Pancreas (tissue), 10 donors: ENCODE measurements around the gene CD200. TPM values are rescaled to one million over a fixed set of nuclear protein-coding genes. Genes with fewer than 3 reads are reported as not detected.
"Not testable (repeated sequence)": the region's sequence is repeated elsewhere in the genome, so short reads cannot be mapped to it uniquely, and the experiment has no call there.

Experiments used
- ATAC-seq, 4 donors: fragments of 200-7000 bp; cut with Tn5 transposase; one replicate each; pipeline versions ENCODE4 v1.8.0 to v1.9.1; 2020; ENCODE audit warnings: mild to moderate bottlenecking in 4 of 4, moderate library complexity in 4 of 4
- DNase-seq, 6 donors: peaks; one replicate each; pipeline ENCODE4 v3.0.0-alpha.2; 2020
- FAIRE-seq: peaks from 2 replicates; lab custom pipeline; 2012; peaks lifted over from hg19 to GRCh38; lab: Jason Lieb, UNC
- H3K27ac ChIP-seq, 4 donors: fragments of 200-600 bp; sonication (generic); 1 replicate in 3 of 4; 2 replicates in 1 of 4; pipeline versions ENCODE4 v1.5.0 to v1.8.0; 2020
- H3K27me3 ChIP-seq, 4 donors: fragments of 200-600 bp; one replicate each; pipeline ENCODE4 v1.8.0; 2021
- H3K36me3 ChIP-seq, 3 donors: fragments of 200-600 bp; sonication (generic) in 1 of 3; one replicate each; pipeline versions ENCODE4 v1.5.0 to v1.8.0; 2020 to 2021
- H3K4me1 ChIP-seq, 3 donors: fragments of 200-600 bp; one replicate each; pipeline ENCODE4 v1.8.0; 2021
- H3K4me3 ChIP-seq, 4 donors: fragments of 200-600 bp; sonication (generic) in 2 of 4; one replicate each; pipeline versions ENCODE4 v1.5.0 to v1.8.0; 2020 to 2021
- H3K9me3 ChIP-seq, 4 donors: fragments of 200-600 bp; one replicate each; pipeline ENCODE4 v1.8.0; 2021
- WGBS, 2 donors: extraction: QIAGEN DNeasy Blood & Tissue Kit; methylation state at CpG; one replicate each; pipeline ENCODE4 v1.1.7; 2013; 5-methylcytosine and 5-hydroxymethylcytosine counted together
- intact Hi-C, 3 donors: fragments of 100-400 bp; cut with DNase I; formaldehyde crosslinking; loops; one replicate each; pipeline versions ENCODE4 v1.11.1 to v1.14.2; 2022
- polyA plus RNA-seq, 2 donors: library from polyadenylated mRNA; stranded (reverse); fragments of 200-250 nt; gene quantifications; one replicate each; pipeline ENCODE4 v1.2.3, GENCODE V29; 2013
- total RNA-seq, 6 donors: library from RNA; stranded (reverse); fragmentation: NEBNext Ultra II Directional in 4 of 6; extraction: Animal tissue kit (Norgen Biotek cat#: 25700) in 4 of 6; gene quantifications; one replicate each; pipeline versions ENCODE4 v1.2.1 to v1.2.4, GENCODE V29; 2021 to 2023
- TF ChIP-seq, protein P1 (sequence below), 4 donors: fragments of 200-600 bp; sonication (generic) in 3 of 4; IDR thresholded peaks; one replicate each; pipeline versions ENCODE4 v1.5.0 to v1.8.0; 2021; ENCODE audit warnings: antibody characterized with exemption in 4 of 4
- donor health status: healthy with polysubstance abuse.
- donor health status: DM: no; HTN: no; CAD: no; lungs with moderate emphysema.
- donor health status: DM: no; HTN: no; CAD: no.
- donor health status: control.
- donor health status: control.
- donor health status: Bipolar disorder and iron deficiency.
- donor health status: DM: yes; HTN: yes; CAD: no.
- donor health status: DM: no; HTN: no; CAD: no.
- donor health status: DM: no; HTN: no; CAD: no.
- donor health status: DM: yes; HTN: yes; CAD: no.

CD200 gene
- total and polyA plus RNA-seq, 8 donors, result 1.1 to 22.2 (median 3.0) TPM

DNA sequence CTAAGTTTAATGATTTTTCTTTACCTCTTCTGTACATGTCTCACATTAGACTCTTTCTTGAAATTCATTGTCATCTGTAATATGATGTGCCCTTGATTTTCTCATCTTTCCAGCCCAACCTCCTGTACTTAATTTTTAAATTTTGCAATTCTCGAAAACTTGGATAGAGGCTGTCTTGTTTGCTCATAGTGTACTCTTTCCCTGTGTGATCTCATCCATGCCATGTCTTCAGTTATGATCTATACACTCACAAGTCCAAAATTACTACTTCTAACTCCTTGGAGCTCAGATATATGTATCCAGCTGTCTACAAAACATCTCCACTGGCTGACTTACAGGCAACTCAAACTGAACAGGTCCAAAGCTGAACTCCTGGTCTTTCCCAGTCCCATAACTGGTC is 42.2 kb downstream of the CD200 start:
- TF ChIP-seq, protein P1, sequence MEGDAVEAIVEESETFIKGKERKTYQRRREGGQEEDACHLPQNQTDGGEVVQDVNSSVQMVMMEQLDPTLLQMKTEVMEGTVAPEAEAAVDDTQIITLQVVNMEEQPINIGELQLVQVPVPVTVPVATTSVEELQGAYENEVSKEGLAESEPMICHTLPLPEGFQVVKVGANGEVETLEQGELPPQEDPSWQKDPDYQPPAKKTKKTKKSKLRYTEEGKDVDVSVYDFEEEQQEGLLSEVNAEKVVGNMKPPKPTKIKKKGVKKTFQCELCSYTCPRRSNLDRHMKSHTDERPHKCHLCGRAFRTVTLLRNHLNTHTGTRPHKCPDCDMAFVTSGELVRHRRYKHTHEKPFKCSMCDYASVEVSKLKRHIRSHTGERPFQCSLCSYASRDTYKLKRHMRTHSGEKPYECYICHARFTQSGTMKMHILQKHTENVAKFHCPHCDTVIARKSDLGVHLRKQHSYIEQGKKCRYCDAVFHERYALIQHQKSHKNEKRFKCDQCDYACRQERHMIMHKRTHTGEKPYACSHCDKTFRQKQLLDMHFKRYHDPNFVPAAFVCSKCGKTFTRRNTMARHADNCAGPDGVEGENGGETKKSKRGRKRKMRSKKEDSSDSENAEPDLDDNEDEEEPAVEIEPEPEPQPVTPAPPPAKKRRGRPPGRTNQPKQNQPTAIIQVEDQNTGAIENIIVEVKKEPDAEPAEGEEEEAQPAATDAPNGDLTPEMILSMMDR (IDR thresholded peaks at IDR 0.05), result no peak
- intact Hi-C loops, result no loop called here
- no peaks in the 10 kb centered on the region for H3K36me3 ChIP-seq
- FAIRE-seq (no peak), ATAC-seq (no peak), DNase-seq (no peak)
- peaks cover 0 to 2% (median 0%) of the 10 kb centered on the region in 3 donors for H3K4me1 ChIP-seq
- H3K27ac ChIP-seq, result no peak overlapping the region
- no peaks in the 10 kb centered on the region for H3K9me3 ChIP-seq
- WGBS, 2 donors, result 45 to 79% methylated on average over 1 of the region's 1 CpG
- H3K4me3 ChIP-seq, result no peak overlapping the region
- no peaks in the 10 kb centered on the region for H3K27me3 ChIP-seq

DNA sequence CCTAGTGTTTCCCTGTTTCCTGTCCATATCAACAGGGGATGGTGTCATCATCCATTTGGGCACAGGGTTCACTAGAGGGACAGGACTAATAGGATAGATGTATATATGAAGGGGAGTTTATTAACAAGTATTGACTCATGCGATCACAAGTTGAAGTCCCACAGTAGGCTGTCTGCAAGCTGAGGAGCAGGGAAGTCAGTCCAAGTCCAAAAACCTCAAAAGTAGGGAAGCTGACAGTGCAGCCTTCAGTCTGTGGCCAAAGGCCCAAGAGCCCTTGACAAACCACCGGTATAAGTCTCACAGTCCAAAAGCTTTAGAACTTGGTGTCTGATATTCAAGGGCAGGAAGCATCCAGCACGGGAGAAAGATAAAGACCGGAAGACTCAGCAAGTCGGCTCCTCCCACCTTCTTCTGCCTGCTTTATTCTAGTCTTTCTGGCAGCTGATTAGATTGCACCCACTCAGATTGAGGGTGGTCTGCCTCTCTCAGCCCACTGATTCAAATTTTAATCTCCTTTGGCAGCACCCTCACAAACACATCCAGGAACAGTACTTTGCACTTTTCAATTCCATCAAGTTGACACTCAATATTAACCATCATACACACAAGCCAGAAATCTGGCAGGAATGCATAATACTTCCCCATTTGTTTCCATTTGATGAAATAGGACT is 43.4 kb downstream of the CD200 start:
- DNase-seq, result no peak
- ATAC-seq, result no peak
- Histone ChIP-seq H3K36me3 (no peaks in the 10 kb centered on the region), H3K9me3 (no peaks in the 10 kb centered on the region), H3K4me1 (peaks cover 0 to 2% (median 0%) of the 10 kb centered on the region in 3 donors), H3K27me3 (no peaks in the 10 kb centered on the region), H3K27ac (no peak overlapping the region), H3K4me3 (no peak overlapping the region)
- FAIRE-seq, result no peak
- TF ChIP-seq, protein P1 (IDR thresholded peaks at IDR 0.05), result no peak
- intact Hi-C loops, result no loop called here
- WGBS, 2 donors, result 71 to 76% methylated on average over 5 of the region's 5 CpGs

DNA sequence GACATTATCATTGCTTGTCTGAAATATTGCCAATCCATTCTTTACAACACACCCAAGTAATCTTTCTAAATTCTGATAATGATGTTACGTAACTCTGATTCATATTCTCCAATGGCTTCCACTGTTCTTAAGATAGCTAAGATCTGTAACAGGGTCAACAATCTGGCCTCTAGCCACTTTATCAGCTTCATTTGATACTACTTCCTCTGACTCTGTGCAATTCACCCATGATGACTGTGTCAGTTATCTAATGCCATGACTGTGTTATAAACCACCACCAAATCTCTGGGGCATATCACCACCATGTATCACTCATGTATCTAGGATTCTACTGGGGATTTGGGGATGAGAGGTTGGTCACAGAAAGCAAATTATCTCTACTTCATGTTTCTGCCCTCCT is 44.0 kb downstream of the CD200 start:
- no peaks in the 10 kb centered on the region for H3K36me3 ChIP-seq
- intact Hi-C loops, result no loop called here
- H3K9me3 ChIP-seq, result no peaks in the 10 kb centered on the region
- DNase-seq (no peak), ATAC-seq (peak in 3 of 4 donors; percentile 40 to 52 (median 41)), FAIRE-seq (no peak)
- H3K4me3 ChIP-seq, result no peak overlapping the region
- TF ChIP-seq, protein P1 (IDR thresholded peaks at IDR 0.05), result no peak
- no peaks in the 10 kb centered on the region for H3K27me3 ChIP-seq
- no peak overlapping the region for H3K27ac ChIP-seq
- peaks cover 0 to 2% (median 0%) of the 10 kb centered on the region in 3 donors for H3K4me1 ChIP-seq
- WGBS, 2 donors, result 51 to 52% methylated on average over 1 of the region's 1 CpG

DNA sequence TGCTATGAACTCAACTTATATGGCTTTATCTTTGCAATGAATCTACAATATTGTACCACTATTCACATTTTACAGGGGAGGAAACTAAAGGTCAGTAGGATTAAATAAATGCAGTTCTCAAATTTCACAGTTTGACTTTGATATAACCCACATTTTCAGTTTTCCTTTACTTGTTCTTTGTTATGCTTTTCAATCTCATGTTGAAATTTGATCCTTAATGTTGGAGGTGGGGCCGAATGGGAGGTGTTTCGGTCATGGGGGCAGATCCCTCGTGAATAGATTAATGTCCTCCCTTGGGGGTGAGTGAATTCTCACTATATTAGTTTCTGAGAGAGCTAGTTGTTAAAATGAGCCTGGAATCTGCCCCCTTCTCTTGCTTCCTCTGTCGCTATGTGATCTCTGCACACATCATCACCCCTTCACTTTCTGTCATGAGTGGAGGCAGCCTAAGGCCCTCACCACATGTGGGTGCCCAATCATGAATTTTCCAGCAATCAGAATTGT is 44.7 kb downstream of the CD200 start:
- Histone ChIP-seq H3K9me3 (no peaks in the 10 kb centered on the region), H3K4me3 (no peak overlapping the region), H3K27me3 (no peaks in the 10 kb centered on the region), H3K27ac (no peak overlapping the region), H3K36me3 (no peaks in the 10 kb centered on the region), H3K4me1 (peaks cover 0 to 2% (median 0%) of the 10 kb centered on the region in 3 donors)
- intact Hi-C loops, result no loop called here
- ATAC-seq (no peak), DNase-seq (no peak), FAIRE-seq (no peak)
- WGBS, 2 donors, result 45 to 68% methylated on average over 4 of the region's 4 CpGs
- TF ChIP-seq, protein P1 (IDR thresholded peaks at IDR 0.05), result no peak

DNA sequence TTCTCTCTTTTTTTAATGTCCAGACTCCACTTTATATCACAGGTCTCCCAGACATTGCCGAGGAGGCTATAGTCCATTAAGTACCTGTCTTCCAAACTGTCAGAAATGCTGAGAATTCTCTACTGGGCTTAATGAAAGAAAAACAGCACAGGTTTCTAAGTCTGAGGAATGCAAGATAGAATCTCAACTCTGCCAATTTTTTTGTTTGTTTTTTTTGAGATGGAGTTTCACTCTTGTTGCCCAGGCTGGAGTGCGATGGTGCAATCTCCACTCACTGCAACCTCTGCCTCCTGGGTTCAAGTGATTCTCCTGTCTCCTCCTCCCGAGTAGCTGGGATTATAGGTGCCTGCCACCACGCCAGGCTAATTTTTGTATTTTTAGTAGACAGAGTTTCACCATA is 45.4 kb downstream of the CD200 start:
- FAIRE-seq, H3K27ac ChIP-seq, H3K9me3 ChIP-seq, H3K4me3 ChIP-seq, H3K27me3 ChIP-seq, H3K4me1 ChIP-seq, ATAC-seq, DNase-seq, H3K36me3 ChIP-seq, intact Hi-C loops: not testable (repeated sequence)
- 77 to 83% methylated on average over 4 of the region's 4 CpGs for WGBS, 2 donors
